ENCODE data around the gene RBMS3. TPM values are rescaled to one million over a fixed set of nuclear protein-coding genes. Genes with fewer than 3 reads are reported as not detected.

Gene RBMS3
- total and polyA plus RNA-seq, 9 donors: 11.6 to 79.2 (median 63.1) TPM

GRCh38 chr3:29853841-29854397, 573.0 kb downstream of the RBMS3 start:
- Histone ChIP-seq H3K9me3 (no peaks in the 10 kb centered on the region), H3K27me3 (no peaks in the 10 kb centered on the region), H3K27ac (no peak overlapping the region), H3K4me3 (no peak overlapping the region), H3K4me1 (ENCODE audit: insufficient read depth) (no peaks in the 10 kb centered on the region), H3K36me3 (no peaks in the 10 kb centered on the region)
- TF ChIP-seq EP300 (IDR thresholded peaks at IDR 0.05) (no peak), POLR2A (IDR thresholded peaks at IDR 0.05) (no peak), CTCF (IDR thresholded peaks at IDR 0.05) (no peak)
- intact Hi-C loops (cut with DNase I): no loop called here
- no peak for DNase-seq
- 87 to 95% (median 93%) methylated on average over 7 of the region's 7 CpGs for WGBS, 3 donors

DNA sequence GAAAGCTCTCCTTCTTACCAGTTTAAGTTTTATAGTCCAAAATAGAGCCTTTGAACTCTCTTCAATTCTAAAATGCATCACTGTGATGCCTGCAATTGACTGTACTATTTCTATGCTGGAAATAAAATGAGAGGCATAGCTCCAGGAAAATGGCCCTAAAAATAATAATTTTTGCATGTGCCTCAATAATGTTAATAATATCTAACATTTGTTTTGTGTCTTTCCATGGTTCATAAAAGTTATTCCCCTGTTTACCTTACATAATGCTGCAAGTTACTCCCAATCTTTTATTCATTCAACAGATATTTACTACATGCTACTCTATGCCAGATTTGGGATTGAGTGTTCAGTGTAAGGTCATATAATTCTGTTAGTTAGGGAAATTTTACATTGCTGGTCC, 574.0 kb downstream of the RBMS3 start:
- TF ChIP-seq EP300 (IDR thresholded peaks at IDR 0.05) (no peak), POLR2A (IDR thresholded peaks at IDR 0.05) (no peak), CTCF (IDR thresholded peaks at IDR 0.05) (no peak)
- no peaks in the 10 kb centered on the region for H3K9me3 ChIP-seq
- intact Hi-C loops (cut with DNase I): no loop called here
- no peak for DNase-seq
- H3K4me3 ChIP-seq: no peak overlapping the region
- H3K36me3 ChIP-seq: no peaks in the 10 kb centered on the region
- H3K4me1 ChIP-seq (ENCODE audit: insufficient read depth): peaks cover 2% of the 10 kb centered on the region
- H3K27me3 ChIP-seq: no peaks in the 10 kb centered on the region
- no peak overlapping the region for H3K27ac ChIP-seq

DNA sequence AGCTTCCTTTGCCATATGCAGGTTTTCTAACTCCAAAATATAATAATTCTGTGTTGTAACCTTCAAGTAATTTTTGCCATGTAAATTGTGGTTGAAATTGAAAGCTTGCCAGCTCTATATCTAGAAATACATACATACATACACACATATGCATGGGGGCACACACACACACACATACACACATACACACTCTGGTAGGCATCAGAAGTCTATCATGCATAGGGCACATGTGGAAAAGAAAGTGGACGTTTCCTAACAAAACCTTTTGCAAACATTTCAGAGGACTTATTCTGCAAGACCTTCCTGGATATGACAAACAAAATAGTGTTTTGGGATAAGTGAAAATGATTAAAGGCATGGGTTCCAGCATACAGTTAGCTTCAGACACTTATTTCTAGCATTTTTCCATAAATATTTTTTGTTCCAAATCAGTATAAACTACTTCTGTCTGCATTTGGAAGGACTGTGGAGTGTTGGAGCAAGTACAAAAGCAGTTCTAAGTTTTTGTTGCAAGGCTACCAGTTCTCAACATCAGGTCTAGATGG, 578.9 kb downstream of the RBMS3 start:
- no peaks in the 10 kb centered on the region for H3K9me3 ChIP-seq
- no peaks in the 10 kb centered on the region for H3K36me3 ChIP-seq
- no peaks in the 10 kb centered on the region for H3K27me3 ChIP-seq
- intact Hi-C loops (cut with DNase I): no loop called here
- no peak for DNase-seq
- WGBS, 3 donors: 9 to 18% (median 13%) methylated on average over 1 of the region's 1 CpG
- no peak overlapping the region for H3K27ac ChIP-seq
- H3K4me1 ChIP-seq (ENCODE audit: insufficient read depth): peaks cover 2% of the 10 kb centered on the region
- no peak overlapping the region for H3K4me3 ChIP-seq
- TF ChIP-seq CTCF (IDR thresholded peaks at IDR 0.05): no peak
- TF ChIP-seq EP300 (IDR thresholded peaks at IDR 0.05): no peak
- no peak for TF ChIP-seq POLR2A (IDR thresholded peaks at IDR 0.05)

GRCh38 chr3:29864809-29865208, 583.9 kb downstream of the RBMS3 start:
- Histone ChIP-seq H3K27ac (no peak overlapping the region), H3K9me3 (no peaks in the 10 kb centered on the region), H3K36me3 (no peaks in the 10 kb centered on the region), H3K4me1 (ENCODE audit: insufficient read depth) (peaks cover 2% of the 10 kb centered on the region), H3K27me3 (no peaks in the 10 kb centered on the region), H3K4me3 (no peak overlapping the region)
- intact Hi-C loops (cut with DNase I): no loop called here
- TF ChIP-seq POLR2A (IDR thresholded peaks at IDR 0.05) (no peak), EP300 (IDR thresholded peaks at IDR 0.05) (no peak), CTCF (IDR thresholded peaks at IDR 0.05) (no peak)
- no peak for DNase-seq
- WGBS, 3 donors: 88 to 100% (median 95%) methylated on average over 1 of the region's 1 CpG
